ENCODE data around the gene ADAM12. TPM values are rescaled to one million over a fixed set of nuclear protein-coding genes. Genes with fewer than 3 reads are reported as not detected.

ADAM12 gene
- total RNA-seq, 2 donors from 2014 or later, result 0.71 to 1.2 TPM

GRCh38 chr10:126240483-126240882 lies 147.8 kb downstream of the ADAM12 start:
- Histone ChIP-seq H3K4me3 (no peak overlapping the region), H3K9me3 (no peaks in the 10 kb centered on the region), H3K36me3 (no peaks in the 10 kb centered on the region), H3K27me3 (no peaks in the 10 kb centered on the region), H3K4me1 (peaks cover 0 to 10% of the 10 kb centered on the region in 2 donors), H3K27ac (no peak overlapping the region)
- TF ChIP-seq, protein P1, sequence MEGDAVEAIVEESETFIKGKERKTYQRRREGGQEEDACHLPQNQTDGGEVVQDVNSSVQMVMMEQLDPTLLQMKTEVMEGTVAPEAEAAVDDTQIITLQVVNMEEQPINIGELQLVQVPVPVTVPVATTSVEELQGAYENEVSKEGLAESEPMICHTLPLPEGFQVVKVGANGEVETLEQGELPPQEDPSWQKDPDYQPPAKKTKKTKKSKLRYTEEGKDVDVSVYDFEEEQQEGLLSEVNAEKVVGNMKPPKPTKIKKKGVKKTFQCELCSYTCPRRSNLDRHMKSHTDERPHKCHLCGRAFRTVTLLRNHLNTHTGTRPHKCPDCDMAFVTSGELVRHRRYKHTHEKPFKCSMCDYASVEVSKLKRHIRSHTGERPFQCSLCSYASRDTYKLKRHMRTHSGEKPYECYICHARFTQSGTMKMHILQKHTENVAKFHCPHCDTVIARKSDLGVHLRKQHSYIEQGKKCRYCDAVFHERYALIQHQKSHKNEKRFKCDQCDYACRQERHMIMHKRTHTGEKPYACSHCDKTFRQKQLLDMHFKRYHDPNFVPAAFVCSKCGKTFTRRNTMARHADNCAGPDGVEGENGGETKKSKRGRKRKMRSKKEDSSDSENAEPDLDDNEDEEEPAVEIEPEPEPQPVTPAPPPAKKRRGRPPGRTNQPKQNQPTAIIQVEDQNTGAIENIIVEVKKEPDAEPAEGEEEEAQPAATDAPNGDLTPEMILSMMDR (IDR thresholded peaks at IDR 0.05), result no peak
- peak; percentile 50 for DNase-seq (ENCODE audit: low spot score)

- Histone ChIP-seq H3K9me3 (no peaks in the 10 kb centered on the region), H3K27ac (no peak overlapping the region), H3K4me1 (peaks cover 0 to 10% of the 10 kb centered on the region in 2 donors), H3K27me3 (no peaks in the 10 kb centered on the region), H3K36me3 (no peaks in the 10 kb centered on the region), H3K4me3 (no peak overlapping the region)
- TF ChIP-seq, protein P1 (IDR thresholded peaks at IDR 0.05), result no peak
- peak; percentile 40 for DNase-seq (ENCODE audit: low spot score)
These were observed 148.4 kb downstream of the ADAM12 start for GRCh38 chr10:126239844-126240243.

DNA sequence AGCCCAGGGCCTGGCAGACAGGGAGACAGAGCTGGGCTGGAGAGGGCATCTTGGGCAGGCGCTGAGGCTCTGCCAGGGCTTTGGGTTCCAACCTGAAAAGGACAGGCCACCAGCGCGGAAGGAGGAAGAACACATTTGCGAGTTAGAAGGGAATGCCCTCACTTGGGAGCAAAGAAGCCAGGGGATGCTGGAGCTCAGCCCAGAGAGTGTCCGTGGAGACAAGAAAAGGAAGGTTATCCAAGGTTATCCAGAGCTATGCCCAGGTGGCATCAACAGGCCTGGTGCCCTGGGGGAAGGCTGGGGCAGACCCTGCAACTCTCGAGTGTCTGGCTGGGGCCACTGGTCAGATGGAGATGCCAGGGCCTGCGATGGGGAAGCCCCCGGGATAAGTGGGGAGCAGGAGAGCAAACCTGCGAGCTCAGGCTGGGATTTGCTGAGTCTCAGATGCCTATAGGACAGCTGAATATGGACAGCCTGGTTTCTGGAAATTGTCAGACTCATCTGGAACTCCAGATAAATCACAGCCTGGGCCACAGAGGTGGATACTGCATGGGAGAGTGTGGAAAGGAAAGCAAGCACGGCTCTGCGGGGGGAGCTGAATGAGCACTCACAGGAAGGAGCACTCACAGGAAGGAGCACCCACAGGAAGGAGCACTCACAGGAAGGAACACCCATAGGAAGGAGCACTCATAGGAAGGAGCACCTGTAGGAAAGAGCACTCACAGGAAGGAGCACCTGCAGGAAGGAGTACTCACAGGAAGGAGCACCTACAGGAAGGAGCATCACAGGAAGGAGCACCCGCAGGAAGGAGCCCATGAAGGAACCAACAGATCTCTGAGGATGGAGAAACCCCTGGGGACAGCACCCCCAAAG lies 152.1 kb downstream of the ADAM12 start:
- DNase-seq (ENCODE audit: low spot score), result peak; percentile 54
- Histone ChIP-seq H3K36me3 (no peaks in the 10 kb centered on the region), H3K9me3 (no peaks in the 10 kb centered on the region), H3K4me3 (no peak overlapping the region), H3K4me1 (no peaks in the 10 kb centered on the region), H3K27me3 (no peaks in the 10 kb centered on the region), H3K27ac (no peak overlapping the region)
- TF ChIP-seq, protein P1 (IDR thresholded peaks at IDR 0.05), result no peak

- H3K4me1 ChIP-seq, result no peaks in the 10 kb centered on the region
- DNase-seq (ENCODE audit: low spot score), result peak; percentile 54
- no peak overlapping the region for H3K27ac ChIP-seq
- TF ChIP-seq, protein P1 (IDR thresholded peaks at IDR 0.05), result no peak
- no peaks in the 10 kb centered on the region for H3K27me3 ChIP-seq
- no peak overlapping the region for H3K4me3 ChIP-seq
- H3K9me3 ChIP-seq, result no peaks in the 10 kb centered on the region
- no peaks in the 10 kb centered on the region for H3K36me3 ChIP-seq
These were observed 152.9 kb downstream of the ADAM12 start for GRCh38 chr10:126235091-126235978.

DNA sequence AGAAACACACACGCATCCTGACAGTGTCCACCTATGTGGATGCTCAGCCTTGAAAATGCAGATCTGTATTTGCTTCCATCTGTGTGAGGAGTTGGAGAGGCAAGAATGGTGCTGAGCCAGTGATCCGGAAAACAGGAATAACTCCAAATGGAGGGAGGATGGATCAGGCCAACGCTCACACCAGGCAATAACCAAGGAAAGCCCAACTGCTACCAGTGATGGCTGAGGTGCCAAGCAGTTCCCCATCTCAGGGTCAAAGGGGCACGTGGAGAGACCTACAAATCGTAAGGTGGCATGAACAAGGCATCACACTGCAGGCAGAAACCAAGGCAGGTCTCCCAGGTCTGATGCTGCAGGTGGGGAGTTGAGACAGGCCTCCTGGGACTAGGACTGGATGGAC lies 153.6 kb downstream of the ADAM12 start:
- Histone ChIP-seq H3K9me3 (no peaks in the 10 kb centered on the region), H3K36me3 (no peaks in the 10 kb centered on the region), H3K27ac (no peak overlapping the region), H3K4me3 (no peak overlapping the region), H3K27me3 (no peaks in the 10 kb centered on the region), H3K4me1 (no peaks in the 10 kb centered on the region)
- TF ChIP-seq, protein P1 (IDR thresholded peaks at IDR 0.05), result no peak
- DNase-seq (ENCODE audit: low spot score), result peak; percentile 28
